ENCODE data around the gene CACNA1S.

The CACNA1S gene

GRCh38 chr1:201007481-201007880 lies 104.7 kb downstream of the CACNA1S start:
- no peak for DNase-seq

- no peak for DNase-seq
These were observed 105.8 kb downstream of the CACNA1S start for GRCh38 chr1:201006450-201006849.

DNA sequence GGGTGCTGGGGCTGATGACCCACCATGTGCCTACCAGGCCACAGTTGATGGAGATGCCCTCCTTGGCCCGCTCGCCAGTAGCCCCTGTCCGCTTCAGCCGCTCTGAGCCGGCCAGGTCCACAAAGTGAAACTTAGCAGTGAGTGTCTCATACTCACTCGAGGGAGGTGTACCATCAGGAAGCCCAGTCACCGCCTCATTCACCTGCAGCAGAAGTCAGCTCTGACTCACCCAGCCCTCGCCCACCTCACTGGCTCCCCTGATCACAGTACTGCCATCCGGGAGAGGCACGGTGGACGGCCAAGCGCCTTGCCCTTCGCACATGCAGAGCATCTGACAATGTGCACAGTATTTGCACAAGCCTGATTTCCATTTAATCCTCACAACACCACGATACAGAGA lies 107.5 kb downstream of the CACNA1S start:
- DNase-seq, result no peak

DNA sequence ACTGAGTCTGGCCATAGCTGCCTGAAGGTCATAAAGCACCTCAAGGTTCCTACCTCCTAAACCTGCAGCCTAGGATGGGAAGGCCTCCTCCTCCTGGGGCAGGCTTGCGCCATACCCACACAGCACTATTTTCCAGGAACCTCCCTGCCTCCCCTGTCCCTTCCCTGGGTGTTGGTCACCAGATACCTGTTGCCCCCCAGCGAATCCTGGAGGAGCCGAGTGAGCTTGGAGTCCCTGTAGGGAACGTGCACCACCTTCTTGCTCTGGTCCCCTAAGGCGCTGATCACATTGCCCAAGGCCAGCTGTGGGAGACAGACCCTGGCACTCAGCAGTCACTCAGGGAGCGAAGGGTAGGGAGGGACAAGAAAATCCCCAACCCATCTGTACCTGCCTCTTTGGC lies 108.1 kb downstream of the CACNA1S start:
- no peak for DNase-seq

GRCh38 chr1:201002510-201002909 lies 109.7 kb downstream of the CACNA1S start:
- no peak for DNase-seq

DNA sequence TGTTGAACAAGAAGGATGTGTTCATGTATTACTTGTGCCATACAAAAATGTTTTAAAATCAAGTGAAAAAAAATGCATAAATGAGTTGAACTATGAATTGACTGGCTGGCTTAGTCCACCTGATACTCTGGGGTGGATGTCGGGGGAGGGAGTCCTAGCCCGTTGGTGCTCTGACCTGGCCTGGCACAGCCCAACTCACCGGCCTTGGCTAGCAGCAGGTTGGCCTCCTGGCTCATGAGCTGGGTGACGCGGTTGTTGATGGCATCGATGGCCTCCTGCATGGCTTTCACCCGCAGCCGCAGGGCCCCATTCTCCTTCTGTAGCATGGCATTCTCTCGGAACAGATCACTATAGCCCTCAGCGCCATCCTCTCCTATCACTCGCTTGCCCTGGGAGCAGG lies 110.3 kb downstream of the CACNA1S start:
- no peak for DNase-seq

DNA sequence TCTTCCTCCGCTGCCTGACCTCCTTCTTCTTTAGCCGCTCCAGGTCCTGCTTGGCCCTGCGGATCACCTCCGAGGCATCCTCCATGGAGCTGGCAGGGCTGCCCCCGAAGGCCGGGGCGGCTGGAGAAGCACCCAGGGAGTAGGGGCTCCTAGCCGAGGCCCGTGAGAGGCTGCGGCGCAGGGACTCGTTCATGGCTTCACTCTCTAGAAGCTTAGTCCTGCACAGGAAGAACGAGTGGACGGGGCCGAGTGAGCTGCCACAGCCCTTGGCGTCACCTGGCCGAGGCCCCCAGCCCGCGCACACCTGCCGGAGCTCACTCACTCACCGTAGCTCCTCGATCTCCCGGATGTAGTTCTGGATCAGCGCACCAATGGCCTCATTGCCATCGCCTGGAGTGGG lies 111.8 kb downstream of the CACNA1S start:
- no peak for DNase-seq

- no peak for DNase-seq
These were observed 112.6 kb downstream of the CACNA1S start for GRCh38 chr1:200999667-201000066.

GRCh38 chr1:200998323-200998722 lies 113.9 kb downstream of the CACNA1S start:
- no peak for DNase-seq

DNA sequence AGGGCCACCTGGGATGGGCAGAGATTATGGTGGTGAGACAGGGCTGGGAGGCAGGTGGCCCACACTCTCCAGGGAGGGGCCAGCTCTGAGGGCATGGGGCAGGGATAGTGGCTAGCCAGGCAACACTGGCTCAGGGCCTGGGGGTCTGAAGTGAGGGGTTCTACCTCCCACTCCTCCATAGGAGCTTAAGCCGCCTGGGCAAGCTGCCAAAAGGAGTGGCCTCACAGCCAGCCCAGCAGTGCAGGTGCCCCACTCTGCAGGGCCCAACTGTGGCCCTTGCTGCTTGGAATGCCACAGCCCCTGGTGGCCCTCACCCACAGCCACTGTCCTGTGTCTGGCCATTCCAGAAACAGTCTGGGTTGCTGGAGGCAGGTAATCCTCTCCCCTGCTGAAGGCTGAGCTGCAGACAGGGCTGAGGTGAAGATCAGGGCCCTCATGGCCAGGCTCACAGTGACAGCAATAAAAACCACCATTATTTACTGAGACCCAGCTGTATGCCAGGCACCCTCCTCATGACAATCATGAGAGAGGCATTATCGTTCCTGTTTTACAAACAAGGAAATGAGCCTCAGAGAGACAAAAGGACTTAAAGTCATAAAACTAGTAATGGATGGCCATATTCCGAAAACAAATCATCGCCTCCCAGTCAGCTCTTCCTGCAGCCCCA lies 119.7 kb downstream of the CACNA1S start:
- DNase-seq, result no peak

DNA sequence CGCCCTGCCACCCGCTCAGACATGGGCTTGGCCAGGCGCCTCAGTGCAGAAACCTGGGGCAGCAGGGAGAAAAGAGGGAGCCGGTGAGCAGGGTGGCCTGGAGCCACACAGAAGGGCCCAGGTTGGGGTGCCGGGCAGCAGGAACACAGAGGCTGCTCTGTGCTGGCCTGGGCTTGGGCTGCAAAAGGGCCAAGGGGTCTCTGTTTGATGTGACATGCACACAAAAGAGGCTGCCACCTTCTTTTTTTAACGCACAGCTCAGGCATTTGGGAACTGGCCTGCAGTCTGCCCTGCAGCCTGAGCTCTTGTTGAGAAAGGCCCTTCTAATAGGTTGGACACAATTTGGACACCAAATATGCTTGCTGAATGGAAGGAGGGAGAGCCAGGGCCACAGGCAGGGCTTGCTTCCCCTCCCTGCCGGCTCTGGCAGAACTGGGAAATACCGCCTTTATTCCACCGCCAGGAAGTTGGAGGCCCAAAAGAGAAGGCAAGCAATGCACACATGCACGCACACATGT lies 121.1 kb downstream of the CACNA1S start:
- DNase-seq, result no peak

DNA sequence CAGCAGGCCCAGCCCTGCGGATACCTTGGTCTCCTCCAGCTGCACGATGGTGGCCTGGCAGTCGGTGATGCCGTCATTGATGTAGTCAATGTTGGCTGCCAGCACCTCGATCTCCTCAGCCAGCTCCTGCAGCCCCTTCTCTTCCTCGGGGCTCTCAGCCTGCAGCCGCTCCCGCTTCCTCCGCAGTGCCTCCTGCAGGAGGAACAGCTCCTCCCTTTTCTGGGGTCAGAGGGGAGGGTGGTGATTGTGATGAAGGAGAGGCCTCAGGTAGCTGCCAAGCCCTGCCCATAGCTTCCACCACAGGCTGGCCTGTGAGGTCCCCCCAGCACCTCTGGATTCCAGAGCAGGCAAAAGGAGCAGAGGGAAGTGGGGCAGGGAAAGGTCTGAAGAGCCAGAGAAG lies 122.1 kb downstream of the CACNA1S start:
- no peak for DNase-seq

All from KG1 (cell line).